Neuron (in vitro differentiated cells): ENCODE measurements around the gene PEX11G.

ENCODE experiments used
- H2AFZ ChIP-seq: one replicate; pipeline ENCODE4 v1.6.1; 2013; ENCODE audit warnings: low read depth, mild to moderate bottlenecking, inconsistent platforms, low read length, moderate library complexity
- H3K27me3 ChIP-seq: one replicate; pipeline ENCODE4 v1.6.1; 2013; ENCODE audit warnings: low read length; ENCODE audit not compliant: insufficient read depth
- H3K36me3 ChIP-seq: one replicate; pipeline ENCODE4 v1.6.1; 2013; ENCODE audit warnings: low read length; ENCODE audit not compliant: insufficient read depth
- H3K4me1 ChIP-seq: one replicate; pipeline ENCODE4 v1.6.1; 2013; ENCODE audit warnings: low read length; ENCODE audit not compliant: insufficient read depth
- H3K4me3 ChIP-seq: 2 replicates; pipeline ENCODE4 v1.5.1; 2013; ENCODE audit warnings: mild to moderate bottlenecking, low read length, moderate library complexity
- H3K9me3 ChIP-seq: one replicate; pipeline ENCODE4 v1.6.1; 2013; ENCODE audit warnings: low read length

The PEX11G gene

GRCh38 chr19:7515645-7516151 lies 26.9 kb upstream of the PEX11G start, which contains the start of gene ZNF358:
ZNF358 (plus strand) TSS chr19:7516103; CDS start chr19:7519243, 3,140 bp downstream.
- no peaks in the 10 kb centered on the region for H3K9me3 ChIP-seq
- peak within 1 kb of the TSS; percentile 91 for H3K4me3 ChIP-seq
- peaks cover 15% of the 10 kb centered on the region for H3K36me3 ChIP-seq
- H3K27me3 ChIP-seq, result no peaks in the 10 kb centered on the region
- peak within 1 kb of the TSS; percentile 50 for H2AFZ ChIP-seq
- peaks cover 14% of the 10 kb centered on the region for H3K4me1 ChIP-seq

- Histone ChIP-seq H3K36me3 (peaks cover 11% of the 10 kb centered on the region), H2AFZ (peak overlapping the region; percentile 50), H3K4me3 (peak overlapping the region; percentile 55), H3K4me1 (peaks cover 14% of the 10 kb centered on the region), H3K9me3 (no peaks in the 10 kb centered on the region), H3K27me3 (no peaks in the 10 kb centered on the region)
Measured at GRCh38 chr19:7515110-7515644, 26.3 kb upstream of the PEX11G start.

- no peaks in the 10 kb centered on the region for H3K27me3 ChIP-seq
- H2AFZ ChIP-seq, result no peak overlapping the region
- peaks cover under 1% of the 10 kb centered on the region for H3K36me3 ChIP-seq
- H3K4me3 ChIP-seq, result no peak overlapping the region
- H3K4me1 ChIP-seq, result peaks cover 14% of the 10 kb centered on the region
- no peaks in the 10 kb centered on the region for H3K9me3 ChIP-seq
Measured at GRCh38 chr19:7513809-7514642, 25.2 kb upstream of the PEX11G start.

- Histone ChIP-seq H3K4me3 (no peak overlapping the region), H3K9me3 (no peaks in the 10 kb centered on the region), H3K4me1 (peaks cover 14% of the 10 kb centered on the region), H2AFZ (no peak overlapping the region), H3K36me3 (no peaks in the 10 kb centered on the region), H3K27me3 (no peaks in the 10 kb centered on the region)
Measured at GRCh38 chr19:7512400-7512851, 23.6 kb upstream of the PEX11G start.

GRCh38 chr19:7509625-7510024 lies 20.8 kb upstream of the PEX11G start:
- no peaks in the 10 kb centered on the region for H3K27me3 ChIP-seq
- no peaks in the 10 kb centered on the region for H3K36me3 ChIP-seq
- no peaks in the 10 kb centered on the region for H3K4me1 ChIP-seq
- H3K4me3 ChIP-seq, result no peak overlapping the region
- H2AFZ ChIP-seq, result no peak overlapping the region
- no peaks in the 10 kb centered on the region for H3K9me3 ChIP-seq

- Histone ChIP-seq H3K4me1 (no peaks in the 10 kb centered on the region), H3K36me3 (no peaks in the 10 kb centered on the region), H2AFZ (no peak overlapping the region), H3K9me3 (no peaks in the 10 kb centered on the region), H3K4me3 (no peak overlapping the region), H3K27me3 (no peaks in the 10 kb centered on the region)
Measured at GRCh38 chr19:7507884-7508283, 19.0 kb upstream of the PEX11G start.

- H3K27me3 ChIP-seq, result no peaks in the 10 kb centered on the region
- no peaks in the 10 kb centered on the region for H3K4me1 ChIP-seq
- no peak overlapping the region for H2AFZ ChIP-seq
- H3K9me3 ChIP-seq, result no peaks in the 10 kb centered on the region
- no peak overlapping the region for H3K4me3 ChIP-seq
- H3K36me3 ChIP-seq, result no peaks in the 10 kb centered on the region
Measured at GRCh38 chr19:7506385-7507328, 17.8 kb upstream of the PEX11G start.

- H3K9me3 ChIP-seq, result no peaks in the 10 kb centered on the region
- H3K4me3 ChIP-seq, result peak overlapping the region; percentile 15
- no peaks in the 10 kb centered on the region for H3K4me1 ChIP-seq
- no peak overlapping the region for H2AFZ ChIP-seq
- no peaks in the 10 kb centered on the region for H3K36me3 ChIP-seq
- no peaks in the 10 kb centered on the region for H3K27me3 ChIP-seq
Measured at GRCh38 chr19:7505682-7506384, 17.0 kb upstream of the PEX11G start.

GRCh38 chr19:7505288-7505681 lies 16.4 kb upstream of the PEX11G start:
- no peaks in the 10 kb centered on the region for H3K36me3 ChIP-seq
- no peak overlapping the region for H2AFZ ChIP-seq
- H3K4me1 ChIP-seq, result no peaks in the 10 kb centered on the region
- no peak overlapping the region for H3K4me3 ChIP-seq
- H3K9me3 ChIP-seq, result no peaks in the 10 kb centered on the region
- H3K27me3 ChIP-seq, result no peaks in the 10 kb centered on the region

- Histone ChIP-seq H3K4me3 (no peak overlapping the region), H3K36me3 (no peaks in the 10 kb centered on the region), H3K27me3 (no peaks in the 10 kb centered on the region), H2AFZ (no peak overlapping the region), H3K9me3 (no peaks in the 10 kb centered on the region), H3K4me1 (no peaks in the 10 kb centered on the region)
Measured at GRCh38 chr19:7504684-7505083, 15.8 kb upstream of the PEX11G start.

- H3K36me3 ChIP-seq, result no peaks in the 10 kb centered on the region
- H3K9me3 ChIP-seq, result no peaks in the 10 kb centered on the region
- H2AFZ ChIP-seq, result no peak overlapping the region
- H3K27me3 ChIP-seq, result no peaks in the 10 kb centered on the region
- H3K4me3 ChIP-seq, result no peak overlapping the region
- H3K4me1 ChIP-seq, result no peaks in the 10 kb centered on the region
Measured at GRCh38 chr19:7502552-7502951, 13.7 kb upstream of the PEX11G start.

GRCh38 chr19:7500811-7501450 lies 12.1 kb upstream of the PEX11G start:
- peak overlapping the region; percentile 50 for H3K4me3 ChIP-seq
- no peaks in the 10 kb centered on the region for H3K9me3 ChIP-seq
- H2AFZ ChIP-seq, result peak overlapping the region; percentile 76
- H3K27me3 ChIP-seq, result no peaks in the 10 kb centered on the region
- no peaks in the 10 kb centered on the region for H3K4me1 ChIP-seq
- H3K36me3 ChIP-seq, result no peaks in the 10 kb centered on the region
